B cell (primary cell): ENCODE results near the gene HYI. TPM values are rescaled to one million over a fixed set of nuclear protein-coding genes. Genes with fewer than 3 reads are reported as not detected.

Experiments used
- ATAC-seq: fragments of 200-7000 bp; cut with Tn5 transposase; one replicate; pipeline ENCODE4 v1.10.0; 2021; ENCODE audit warnings: low read depth, mild to moderate bottlenecking, moderate number of reproducible peaks, moderate library complexity
- CTCF ChIA-PET: fragments of 350-600 bp; sonication (Branson Sonifier 250); formaldehyde crosslinking; loops from one replicate; lab custom pipeline; 2021; ENCODE audit warnings: antibody characterized with exemption, inconsistent platforms; lab: Charles Lee
- POLR2A ChIA-PET: fragments of 350-600 bp; sonication (Branson Sonifier 250); formaldehyde crosslinking; loops from one replicate; lab custom pipeline; 2021; ENCODE audit warnings: antibody characterized with exemption; lab: Charles Lee
- DNase-seq: peaks from one replicate; pipeline ENCODE4 v3.0.0; 2013
- H2AFZ ChIP-seq: 2 replicates; pipeline ENCODE4 v1.6.1; 2012; ENCODE audit warnings: mild to moderate bottlenecking, low read depth, low read length; ENCODE audit not compliant: insufficient read depth, poor library complexity, severe bottlenecking
- H3K27ac ChIP-seq, 2 donors: 1 replicate in 1 of 2; 2 replicates in 1 of 2; pipeline ENCODE4 v1.5.1; 2012 to 2013; ENCODE audit warnings: low read length in 2 of 2, mild to moderate bottlenecking in 2 of 2, moderate library complexity in 1 of 2
- H3K27me3 ChIP-seq, 4 experiments: fragments of 200-600 bp in 1 of 4; sonication (generic) in 1 of 4; replicated peaks in 1 of 4; 1 replicate in 2 of 4; 2 replicates in 2 of 4; pipeline versions ENCODE4 v1.6.1 to v1.7.0; 2013 to 2016; ENCODE audit warnings: low read length in 3 of 4, mild to moderate bottlenecking in 2 of 4, mixed read lengths in 1 of 4, moderate library complexity in 1 of 4; ENCODE audit not compliant: insufficient read depth in 4 of 4, control insufficient read depth in 3 of 4; ENCODE audit errors: control extremely low read depth in 1 of 4
- H3K36me3 ChIP-seq, 2 experiments: replicated peaks in 1 of 2; 1 replicate in 1 of 2; 2 replicates in 1 of 2; pipeline versions ENCODE4 v1.6.1 to v1.7.1; 2013; ENCODE audit warnings: low read length in 1 of 2; ENCODE audit not compliant: insufficient read depth in 2 of 2, control insufficient read depth in 1 of 2; ENCODE audit errors: control extremely low read depth in 1 of 2, extremely low read depth in 1 of 2
- H3K4me1 ChIP-seq, 2 donors: fragments of 200-600 bp in 1 of 2; sonication (generic) in 1 of 2; 1 replicate in 1 of 2; 2 replicates in 1 of 2; pipeline versions ENCODE4 v1.5.1 to v1.6.1; 2013 to 2017; ENCODE audit warnings: low read length in 2 of 2; ENCODE audit not compliant: control insufficient read depth in 2 of 2, insufficient read depth in 2 of 2
- H3K4me2 ChIP-seq: replicated peaks from 2 replicates; pipeline ENCODE3; 2012; ENCODE audit warnings: mild to moderate bottlenecking, low read depth, low read length; ENCODE audit not compliant: poor library complexity, severe bottlenecking
- H3K4me3 ChIP-seq, 5 experiments: fragments of 200-600 bp in 1 of 5; sonication (generic) in 1 of 5; 1 replicate in 3 of 5; 2 replicates in 2 of 5; pipeline versions ENCODE4 v1.5.1 to v1.7.0; 2011 to 2016; ENCODE audit warnings: low read length in 4 of 5, mild to moderate bottlenecking in 4 of 5, low read depth in 2 of 5, control low read depth in 1 of 5, moderate library complexity in 1 of 5; ENCODE audit not compliant: insufficient read depth in 1 of 5; ENCODE audit errors: control extremely low read depth in 1 of 5, extremely low read depth in 1 of 5
- H3K79me2 ChIP-seq: fragments of 200-600 bp; sonication (generic); one replicate; pipeline ENCODE4 v1.6.0; 2016; ENCODE audit warnings: low read length; ENCODE audit not compliant: control insufficient read depth, insufficient read depth
- H3K9ac ChIP-seq: fragments of 200-600 bp; sonication (generic); 2 replicates; pipeline ENCODE4 v1.6.1; 2017; ENCODE audit warnings: mild to moderate bottlenecking, low read length, moderate library complexity
- H3K9me3 ChIP-seq, 3 donors: one replicate each; pipeline versions ENCODE4 v1.6.1 to v1.7.1; 2013; ENCODE audit warnings: low read length in 2 of 3; ENCODE audit not compliant: control insufficient read depth in 2 of 3, insufficient read depth in 1 of 3; ENCODE audit errors: control extremely low read depth in 1 of 3
- H4K20me1 ChIP-seq: 2 replicates; pipeline ENCODE4 v1.6.0; 2012; ENCODE audit warnings: mild to moderate bottlenecking, low read length; ENCODE audit not compliant: insufficient read depth, control insufficient read depth, poor library complexity, severe bottlenecking
- H3K27ac Mint-ChIP-seq: one replicate; pipeline ENCODE4 v1.8.0; 2021; ENCODE audit warnings: mixed read lengths
- H3K27me3 Mint-ChIP-seq: one replicate; pipeline ENCODE4 v1.8.0; 2021; ENCODE audit warnings: mixed read lengths
- H3K4me1 Mint-ChIP-seq: one replicate; pipeline ENCODE4 v1.8.0; 2021; ENCODE audit warnings: mixed read lengths
- H3K4me3 Mint-ChIP-seq: one replicate; pipeline ENCODE4 v1.8.0; 2021; ENCODE audit warnings: mixed read lengths
- H3K9me3 Mint-ChIP-seq: one replicate; pipeline ENCODE4 v1.8.0; 2022; ENCODE audit warnings: mixed read lengths; ENCODE audit not compliant: insufficient read depth
- CTCF ChIP-seq: fragments of 200-600 bp; IDR thresholded peaks from one replicate; pipeline ENCODE4 v1.8.0; 2022; ENCODE audit warnings: antibody characterized with exemption, mild to moderate bottlenecking
- EZH2 ChIP-seq: IDR thresholded peaks from 2 replicates; pipeline ENCODE4 v1.6.1; 2012; ENCODE audit warnings: borderline replicate concordance, low read depth, mild to moderate bottlenecking, moderate library complexity, low read length; ENCODE audit not compliant: insufficient read depth, poor library complexity, severe bottlenecking
- WGBS: methylation state at CpG from one replicate; pipeline ENCODE4 v1.1.5; 2013; ENCODE audit warnings: missing lambda C conversion rate; ENCODE audit not compliant: insufficient coverage; 5-methylcytosine and 5-hydroxymethylcytosine counted together
- intact Hi-C: fragments of 100-400 bp; cut with micrococcal nuclease; formaldehyde crosslinking; loops from one replicate; pipeline ENCODE4 v1.10.0; 2022
- polyA plus RNA-seq: library from polyadenylated mRNA; depleted of rRNA; stranded (reverse); fragments of >200 nt; gene quantifications from 2 replicates; pipeline ENCODE4 v1.2.3, GENCODE V29; 2012
- total RNA-seq, 2 donors: library from RNA; stranded (reverse); fragments of 120-200 nt in 1 of 2; gene quantifications; 1 replicate in 1 of 2; 2 replicates in 1 of 2; pipeline versions ENCODE4 v1.2.3 to v1.2.4, GENCODE V29; 2013 to 2022

Gene HYI
- total and polyA plus RNA-seq, 2 donors (not counting 1 experiment from before 2014, with no cell fraction given): 21.0 to 26.5 TPM

- H3K4me1 ChIP-seq: no peaks in the 10 kb centered on the region
These were observed 7.9 kb downstream of the HYI start for GRCh38 chr1:43445606-43446387.

More at GRCh38 chr1:43445606-43446387, 7.9 kb downstream of the HYI start:
- Mint-ChIP-seq H3K27me3 (no peaks in the 10 kb centered on the region), H3K4me3 (no peak overlapping the region), H3K4me1 (no peaks in the 10 kb centered on the region), H3K9me3 (no peaks in the 10 kb centered on the region), H3K27ac (no peak overlapping the region)
- intact Hi-C loops: no loop called here
- POLR2A ChIA-PET: no interaction called here
- H3K9ac ChIP-seq: no peak overlapping the region
- no peak overlapping the region for H3K4me2 ChIP-seq
- H3K36me3 ChIP-seq: peaks cover 0 to 93% of the 10 kb centered on the region in 2 experiments
- ATAC-seq (no peak), DNase-seq (no peak)
- no peaks in the 10 kb centered on the region for H3K27me3 ChIP-seq
- CTCF ChIA-PET: no interaction called here
- H2AFZ ChIP-seq: no peak overlapping the region
- H3K79me2 ChIP-seq: no peaks in the 10 kb centered on the region
- H3K9me3 ChIP-seq: no peaks in the 10 kb centered on the region
- no peak for TF ChIP-seq EZH2
- no peak for TF ChIP-seq CTCF
- no peaks in the 10 kb centered on the region for H4K20me1 ChIP-seq
- H3K27ac ChIP-seq: no peak overlapping the region
- no peak overlapping the region for H3K4me3 ChIP-seq
- WGBS: 99% methylated on average over 6 of the region's 10 CpGs
